K562 (cell line): ENCODE measurements around the gene CAMK2B. TPM values are rescaled to one million over a fixed set of nuclear protein-coding genes. Genes with fewer than 3 reads are reported as not detected.

Experiments
- CC2D1A ChIP-seq: fragments of 450-650 bp; IDR thresholded peaks from 2 replicates; pipeline ENCODE4 v1.6.1; 2017; ENCODE audit warnings: mild to moderate bottlenecking
- ERF ChIP-seq: fragments of 450-650 bp; formaldehyde crosslinking; IDR thresholded peaks from 2 replicates; pipeline ENCODE4 v1.4.0; 2020; ENCODE audit warnings: mild to moderate bottlenecking, mixed read lengths
- HIVEP1 ChIP-seq: fragments of 250-450 bp; sonication (Bioruptor Pico); IDR thresholded peaks from 2 replicates; pipeline ENCODE4 v1.4.0; 2020; ENCODE audit warnings: mild to moderate bottlenecking
- KLF16 ChIP-seq: IDR thresholded peaks from 2 replicates; pipeline ENCODE4 v1.6.1; 2016; ENCODE audit warnings: antibody characterized with exemption
- MAFK ChIP-seq: IDR thresholded peaks from 2 replicates; pipeline ENCODE4 v1.6.1; 2011; ENCODE audit warnings: low read length, improper control_type of control experiment
- PPARD ChIP-seq: fragments of 250-450 bp; sonication (Bioruptor Pico); IDR thresholded peaks from 2 replicates; pipeline ENCODE4 v1.8.0; 2022; ENCODE audit warnings: inconsistent platforms, mild to moderate bottlenecking, moderate library complexity
- ZZZ3 ChIP-seq: fragments of 450-650 bp; IDR thresholded peaks from 2 replicates; pipeline ENCODE4 v1.6.1; 2016; ENCODE audit warnings: antibody characterized with exemption, mild to moderate bottlenecking, moderate library complexity
- polyA plus RNA-seq, 8 experiments: library from polyadenylated mRNA; depleted of rRNA in 4 of 8; stranded (reverse) in 5 of 8; unstranded in 3 of 8; fragments of >200 nt; fragmentation: Nextera tagmentation in 2 of 8; fragmentation: Illumina TruSeq in 1 of 8; extraction: Ambion mirVana in 2 of 8; extraction: Trizol in 1 of 8; gene quantifications; 2 replicates each; pipeline versions ENCODE4 v1.2.1 to v1.2.3, GENCODE V29; 2011 to 2014; ENCODE audit warnings: inconsistent platforms in 1 of 8, missing spikeins in 1 of 8
- total RNA-seq, 7 experiments: library from RNA; depleted of rRNA in 6 of 7; stranded (reverse); fragments of >200 nt in 6 of 7; fragmentation: Illumina TruSeq in 2 of 7; extraction: Trizol in 2 of 7; gene quantifications; 2 replicates each; pipeline versions ENCODE4 v1.2.1 to v1.2.3, GENCODE V29; 2011 to 2021; ENCODE audit warnings: low replicate concordance in 1 of 7
- TF ChIP-seq, protein P1 (sequence below): fragments of 150-350 bp; IDR thresholded peaks from 2 replicates; pipeline ENCODE4 v1.6.1; 2014; ENCODE audit warnings: low read depth, mild to moderate bottlenecking, low read length, borderline replicate concordance
- TF ChIP-seq, protein P2 (sequence below): fragments of 450-650 bp; IDR thresholded peaks from 2 replicates; pipeline ENCODE4 v1.6.1; 2017; ENCODE audit warnings: antibody characterized with exemption
- TF ChIP-seq, protein P3 (sequence below), 2 experiments: fragments of 150-350 bp in 1 of 2; IDR thresholded peaks; 2 replicates each; pipeline ENCODE4 v1.6.1; 2012 to 2016; ENCODE audit warnings: low read depth in 2 of 2, low read length in 2 of 2, mild to moderate bottlenecking in 1 of 2, moderate library complexity in 1 of 2
- TF ChIP-seq, protein P4 (sequence below): fragments of 450-650 bp; conservative IDR thresholded peaks from 2 replicates; pipeline ENCODE4 v1.6.1; 2016; ENCODE audit warnings: missing genetic modification characterization, low read depth, mild to moderate bottlenecking, missing compliant biosample characterization, moderate library complexity
- TF ChIP-seq, protein P5 (sequence below): fragments of 450-650 bp; formaldehyde crosslinking; IDR thresholded peaks from 2 replicates; pipeline ENCODE4 v1.4.0; 2020; ENCODE audit warnings: mild to moderate bottlenecking, moderate library complexity
- TF ChIP-seq, protein P6 (sequence below): fragments of 250-450 bp; sonication (Bioruptor Pico); IDR thresholded peaks from 2 replicates; pipeline ENCODE4 v1.5.0; 2022; ENCODE audit warnings: mild to moderate bottlenecking

Gene CAMK2B
- total and polyA plus RNA-seq, 9 of the 15 experiments (the other 6 are each of a cell fraction or from before 2014, with no cell fraction given) = 0.04 to 0.09 (median 0.05) TPM; not detected in 4

DNA sequence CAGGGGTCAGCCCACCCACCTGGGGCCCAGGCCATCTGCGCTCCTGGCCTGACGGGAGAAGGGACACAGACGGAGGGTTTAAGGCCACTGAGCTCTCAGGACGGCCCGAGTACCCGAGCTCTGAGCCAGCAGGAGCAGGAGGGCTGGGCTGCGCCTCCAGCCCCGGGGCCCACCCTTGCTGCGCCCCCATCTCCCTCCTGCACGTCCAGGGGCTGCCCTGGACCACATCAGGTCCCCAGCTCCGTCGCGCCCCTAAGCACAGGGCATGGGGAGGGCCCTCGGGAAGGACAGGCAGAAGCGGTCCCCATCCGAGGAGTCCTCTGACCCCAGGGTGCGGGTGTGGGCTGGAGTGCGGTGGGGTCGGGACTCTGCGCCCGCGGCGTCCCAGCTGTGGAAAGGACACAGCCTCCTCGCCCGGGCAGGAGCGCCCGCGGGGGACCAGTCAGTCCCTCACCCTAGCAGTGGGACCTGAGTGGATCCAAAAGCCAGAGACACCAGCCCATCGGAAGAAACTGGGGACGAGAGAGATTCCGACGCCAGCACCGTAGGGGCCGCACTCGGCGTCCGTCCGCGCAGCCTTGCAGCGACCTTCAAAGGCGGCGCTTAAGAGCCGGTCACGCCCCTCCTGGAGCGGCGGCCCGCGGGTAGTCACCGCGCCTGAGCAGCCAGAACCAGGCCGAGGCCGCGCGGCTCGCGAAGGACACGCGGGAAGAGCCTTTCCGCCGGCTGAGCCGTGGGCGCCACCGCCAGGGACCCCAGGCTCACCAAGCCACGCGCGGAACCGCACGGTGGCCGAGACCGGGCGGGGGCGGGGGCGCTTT is 15.9 kb downstream of the CAMK2B start (continued):
- TF ChIP-seq, protein P1, sequence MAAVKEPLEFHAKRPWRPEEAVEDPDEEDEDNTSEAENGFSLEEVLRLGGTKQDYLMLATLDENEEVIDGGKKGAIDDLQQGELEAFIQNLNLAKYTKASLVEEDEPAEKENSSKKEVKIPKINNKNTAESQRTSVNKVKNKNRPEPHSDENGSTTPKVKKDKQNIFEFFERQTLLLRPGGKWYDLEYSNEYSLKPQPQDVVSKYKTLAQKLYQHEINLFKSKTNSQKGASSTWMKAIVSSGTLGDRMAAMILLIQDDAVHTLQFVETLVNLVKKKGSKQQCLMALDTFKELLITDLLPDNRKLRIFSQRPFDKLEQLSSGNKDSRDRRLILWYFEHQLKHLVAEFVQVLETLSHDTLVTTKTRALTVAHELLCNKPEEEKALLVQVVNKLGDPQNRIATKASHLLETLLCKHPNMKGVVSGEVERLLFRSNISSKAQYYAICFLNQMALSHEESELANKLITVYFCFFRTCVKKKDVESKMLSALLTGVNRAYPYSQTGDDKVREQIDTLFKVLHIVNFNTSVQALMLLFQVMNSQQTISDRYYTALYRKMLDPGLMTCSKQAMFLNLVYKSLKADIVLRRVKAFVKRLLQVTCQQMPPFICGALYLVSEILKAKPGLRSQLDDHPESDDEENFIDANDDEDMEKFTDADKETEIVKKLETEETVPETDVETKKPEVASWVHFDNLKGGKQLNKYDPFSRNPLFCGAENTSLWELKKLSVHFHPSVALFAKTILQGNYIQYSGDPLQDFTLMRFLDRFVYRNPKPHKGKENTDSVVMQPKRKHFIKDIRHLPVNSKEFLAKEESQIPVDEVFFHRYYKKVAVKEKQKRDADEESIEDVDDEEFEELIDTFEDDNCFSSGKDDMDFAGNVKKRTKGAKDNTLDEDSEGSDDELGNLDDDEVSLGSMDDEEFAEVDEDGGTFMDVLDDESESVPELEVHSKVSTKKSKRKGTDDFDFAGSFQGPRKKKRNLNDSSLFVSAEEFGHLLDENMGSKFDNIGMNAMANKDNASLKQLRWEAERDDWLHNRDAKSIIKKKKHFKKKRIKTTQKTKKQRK = no peak
- no peak for TF ChIP-seq MAFK
- TF ChIP-seq, protein P2, sequence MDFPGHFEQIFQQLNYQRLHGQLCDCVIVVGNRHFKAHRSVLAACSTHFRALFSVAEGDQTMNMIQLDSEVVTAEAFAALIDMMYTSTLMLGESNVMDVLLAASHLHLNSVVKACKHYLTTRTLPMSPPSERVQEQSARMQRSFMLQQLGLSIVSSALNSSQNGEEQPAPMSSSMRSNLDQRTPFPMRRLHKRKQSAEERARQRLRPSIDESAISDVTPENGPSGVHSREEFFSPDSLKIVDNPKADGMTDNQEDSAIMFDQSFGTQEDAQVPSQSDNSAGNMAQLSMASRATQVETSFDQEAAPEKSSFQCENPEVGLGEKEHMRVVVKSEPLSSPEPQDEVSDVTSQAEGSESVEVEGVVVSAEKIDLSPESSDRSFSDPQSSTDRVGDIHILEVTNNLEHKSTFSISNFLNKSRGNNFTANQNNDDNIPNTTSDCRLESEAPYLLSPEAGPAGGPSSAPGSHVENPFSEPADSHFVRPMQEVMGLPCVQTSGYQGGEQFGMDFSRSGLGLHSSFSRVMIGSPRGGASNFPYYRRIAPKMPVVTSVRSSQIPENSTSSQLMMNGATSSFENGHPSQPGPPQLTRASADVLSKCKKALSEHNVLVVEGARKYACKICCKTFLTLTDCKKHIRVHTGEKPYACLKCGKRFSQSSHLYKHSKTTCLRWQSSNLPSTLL = no peak
- TF ChIP-seq, protein P3, sequence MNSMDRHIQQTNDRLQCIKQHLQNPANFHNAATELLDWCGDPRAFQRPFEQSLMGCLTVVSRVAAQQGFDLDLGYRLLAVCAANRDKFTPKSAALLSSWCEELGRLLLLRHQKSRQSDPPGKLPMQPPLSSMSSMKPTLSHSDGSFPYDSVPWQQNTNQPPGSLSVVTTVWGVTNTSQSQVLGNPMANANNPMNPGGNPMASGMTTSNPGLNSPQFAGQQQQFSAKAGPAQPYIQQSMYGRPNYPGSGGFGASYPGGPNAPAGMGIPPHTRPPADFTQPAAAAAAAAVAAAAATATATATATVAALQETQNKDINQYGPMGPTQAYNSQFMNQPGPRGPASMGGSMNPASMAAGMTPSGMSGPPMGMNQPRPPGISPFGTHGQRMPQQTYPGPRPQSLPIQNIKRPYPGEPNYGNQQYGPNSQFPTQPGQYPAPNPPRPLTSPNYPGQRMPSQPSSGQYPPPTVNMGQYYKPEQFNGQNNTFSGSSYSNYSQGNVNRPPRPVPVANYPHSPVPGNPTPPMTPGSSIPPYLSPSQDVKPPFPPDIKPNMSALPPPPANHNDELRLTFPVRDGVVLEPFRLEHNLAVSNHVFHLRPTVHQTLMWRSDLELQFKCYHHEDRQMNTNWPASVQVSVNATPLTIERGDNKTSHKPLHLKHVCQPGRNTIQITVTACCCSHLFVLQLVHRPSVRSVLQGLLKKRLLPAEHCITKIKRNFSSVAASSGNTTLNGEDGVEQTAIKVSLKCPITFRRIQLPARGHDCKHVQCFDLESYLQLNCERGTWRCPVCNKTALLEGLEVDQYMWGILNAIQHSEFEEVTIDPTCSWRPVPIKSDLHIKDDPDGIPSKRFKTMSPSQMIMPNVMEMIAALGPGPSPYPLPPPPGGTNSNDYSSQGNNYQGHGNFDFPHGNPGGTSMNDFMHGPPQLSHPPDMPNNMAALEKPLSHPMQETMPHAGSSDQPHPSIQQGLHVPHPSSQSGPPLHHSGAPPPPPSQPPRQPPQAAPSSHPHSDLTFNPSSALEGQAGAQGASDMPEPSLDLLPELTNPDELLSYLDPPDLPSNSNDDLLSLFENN (IDR thresholded peaks at IDR 0.05; ENCODE audit: low read depth in 2 of 2, low read length in 2 of 2) = no peak
- TF ChIP-seq, protein P4, sequence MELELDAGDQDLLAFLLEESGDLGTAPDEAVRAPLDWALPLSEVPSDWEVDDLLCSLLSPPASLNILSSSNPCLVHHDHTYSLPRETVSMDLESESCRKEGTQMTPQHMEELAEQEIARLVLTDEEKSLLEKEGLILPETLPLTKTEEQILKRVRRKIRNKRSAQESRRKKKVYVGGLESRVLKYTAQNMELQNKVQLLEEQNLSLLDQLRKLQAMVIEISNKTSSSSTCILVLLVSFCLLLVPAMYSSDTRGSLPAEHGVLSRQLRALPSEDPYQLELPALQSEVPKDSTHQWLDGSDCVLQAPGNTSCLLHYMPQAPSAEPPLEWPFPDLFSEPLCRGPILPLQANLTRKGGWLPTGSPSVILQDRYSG (tag) = no peak
- TF ChIP-seq PPARD (CRISPR knock-in tag) = no peak
- TF ChIP-seq, protein P5, sequence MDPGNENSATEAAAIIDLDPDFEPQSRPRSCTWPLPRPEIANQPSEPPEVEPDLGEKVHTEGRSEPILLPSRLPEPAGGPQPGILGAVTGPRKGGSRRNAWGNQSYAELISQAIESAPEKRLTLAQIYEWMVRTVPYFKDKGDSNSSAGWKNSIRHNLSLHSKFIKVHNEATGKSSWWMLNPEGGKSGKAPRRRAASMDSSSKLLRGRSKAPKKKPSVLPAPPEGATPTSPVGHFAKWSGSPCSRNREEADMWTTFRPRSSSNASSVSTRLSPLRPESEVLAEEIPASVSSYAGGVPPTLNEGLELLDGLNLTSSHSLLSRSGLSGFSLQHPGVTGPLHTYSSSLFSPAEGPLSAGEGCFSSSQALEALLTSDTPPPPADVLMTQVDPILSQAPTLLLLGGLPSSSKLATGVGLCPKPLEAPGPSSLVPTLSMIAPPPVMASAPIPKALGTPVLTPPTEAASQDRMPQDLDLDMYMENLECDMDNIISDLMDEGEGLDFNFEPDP (CRISPR knock-in tag) = no peak
- TF ChIP-seq ERF = no peak
- no peak for TF ChIP-seq KLF16
- no peak for TF ChIP-seq HIVEP1
- TF ChIP-seq CC2D1A = no peak
- no peak for TF ChIP-seq ZZZ3
- TF ChIP-seq, protein P6, sequence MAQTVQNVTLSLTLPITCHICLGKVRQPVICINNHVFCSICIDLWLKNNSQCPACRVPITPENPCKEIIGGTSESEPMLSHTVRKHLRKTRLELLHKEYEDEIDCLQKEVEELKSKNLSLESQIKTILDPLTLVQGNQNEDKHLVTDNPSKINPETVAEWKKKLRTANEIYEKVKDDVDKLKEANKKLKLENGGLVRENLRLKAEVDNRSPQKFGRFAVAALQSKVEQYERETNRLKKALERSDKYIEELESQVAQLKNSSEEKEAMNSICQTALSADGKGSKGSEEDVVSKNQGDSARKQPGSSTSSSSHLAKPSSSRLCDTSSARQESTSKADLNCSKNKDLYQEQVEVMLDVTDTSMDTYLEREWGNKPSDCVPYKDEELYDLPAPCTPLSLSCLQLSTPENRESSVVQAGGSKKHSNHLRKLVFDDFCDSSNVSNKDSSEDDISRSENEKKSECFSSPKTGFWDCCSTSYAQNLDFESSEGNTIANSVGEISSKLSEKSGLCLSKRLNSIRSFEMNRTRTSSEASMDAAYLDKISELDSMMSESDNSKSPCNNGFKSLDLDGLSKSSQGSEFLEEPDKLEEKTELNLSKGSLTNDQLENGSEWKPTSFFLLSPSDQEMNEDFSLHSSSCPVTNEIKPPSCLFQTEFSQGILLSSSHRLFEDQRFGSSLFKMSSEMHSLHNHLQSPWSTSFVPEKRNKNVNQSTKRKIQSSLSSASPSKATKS (CRISPR knock-in tag) = no peak
